Mammary epithelial cell (primary cell): ENCODE data around the gene EBLN2.
"Not testable (repeated sequence)": the region's sequence is repeated elsewhere in the genome, so short reads cannot be mapped to it uniquely, and the experiment has no call there.

Experiments used
- EZH2 ChIP-seq: IDR thresholded peaks from 2 replicates; pipeline ENCODE4 v1.6.1; 2012; ENCODE audit warnings: low read length, inconsistent platforms, borderline replicate concordance
- TF ChIP-seq, protein P1 (sequence below), 2 donors: IDR thresholded peaks in 1 of 2; conservative IDR thresholded peaks in 1 of 2; 2 replicates each; pipeline ENCODE4 v1.5.1; 2011 to 2012; ENCODE audit warnings: inconsistent platforms in 2 of 2, low read length in 2 of 2, mild to moderate bottlenecking in 2 of 2, control low read depth in 1 of 2, low read depth in 1 of 2; ENCODE audit not compliant: insufficient read depth in 1 of 2; ENCODE audit errors: extremely low read depth in 1 of 2

GRCh38 chr3:73066243-73066642, 4.8 kb downstream of the EBLN2 start:
- TF ChIP-seq, protein P1, sequence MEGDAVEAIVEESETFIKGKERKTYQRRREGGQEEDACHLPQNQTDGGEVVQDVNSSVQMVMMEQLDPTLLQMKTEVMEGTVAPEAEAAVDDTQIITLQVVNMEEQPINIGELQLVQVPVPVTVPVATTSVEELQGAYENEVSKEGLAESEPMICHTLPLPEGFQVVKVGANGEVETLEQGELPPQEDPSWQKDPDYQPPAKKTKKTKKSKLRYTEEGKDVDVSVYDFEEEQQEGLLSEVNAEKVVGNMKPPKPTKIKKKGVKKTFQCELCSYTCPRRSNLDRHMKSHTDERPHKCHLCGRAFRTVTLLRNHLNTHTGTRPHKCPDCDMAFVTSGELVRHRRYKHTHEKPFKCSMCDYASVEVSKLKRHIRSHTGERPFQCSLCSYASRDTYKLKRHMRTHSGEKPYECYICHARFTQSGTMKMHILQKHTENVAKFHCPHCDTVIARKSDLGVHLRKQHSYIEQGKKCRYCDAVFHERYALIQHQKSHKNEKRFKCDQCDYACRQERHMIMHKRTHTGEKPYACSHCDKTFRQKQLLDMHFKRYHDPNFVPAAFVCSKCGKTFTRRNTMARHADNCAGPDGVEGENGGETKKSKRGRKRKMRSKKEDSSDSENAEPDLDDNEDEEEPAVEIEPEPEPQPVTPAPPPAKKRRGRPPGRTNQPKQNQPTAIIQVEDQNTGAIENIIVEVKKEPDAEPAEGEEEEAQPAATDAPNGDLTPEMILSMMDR (conservative IDR thresholded peaks at IDR 0.05 in 1 of 2, IDR thresholded peaks at IDR 0.05 in 1 of 2; ENCODE audit: extremely low read depth in 1 of 2, insufficient read depth in 1 of 2, low read depth in 1 of 2, low read length in 2 of 2): not testable (repeated sequence)
- TF ChIP-seq EZH2: not testable (repeated sequence)
